ENCODE results near the gene NUB1.

NUB1 gene

DNA sequence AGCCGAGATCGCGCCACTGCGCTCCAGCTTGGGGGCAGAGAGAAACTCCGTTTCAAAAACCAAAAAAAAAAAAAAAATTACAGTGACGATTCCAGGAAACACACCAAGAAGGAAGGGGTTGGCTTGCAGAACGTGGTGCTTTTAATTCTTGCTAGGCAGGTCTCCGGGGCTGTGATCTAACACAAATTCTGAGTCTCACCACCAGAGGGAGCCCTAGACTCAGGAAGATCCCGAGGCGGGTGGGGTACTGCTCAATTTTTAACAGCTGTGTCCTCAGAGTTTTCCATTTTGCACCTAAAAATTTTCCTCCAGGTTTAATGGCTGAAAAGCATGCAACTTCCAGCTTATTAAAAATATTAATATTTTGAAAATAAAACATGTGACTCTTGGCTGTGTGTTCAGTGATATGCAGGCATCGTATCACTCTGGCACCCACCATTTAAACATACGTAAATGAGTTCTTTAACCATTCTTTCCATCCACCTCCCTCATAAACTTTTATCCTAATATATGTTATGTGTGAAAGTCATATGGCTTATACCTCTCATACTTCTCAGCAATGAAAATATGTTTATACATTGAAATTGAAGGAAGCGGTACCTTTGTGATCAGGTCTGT, 26.5 kb upstream of the NUB1 start:
- peak; percentile 26 for DNase-seq

DNA sequence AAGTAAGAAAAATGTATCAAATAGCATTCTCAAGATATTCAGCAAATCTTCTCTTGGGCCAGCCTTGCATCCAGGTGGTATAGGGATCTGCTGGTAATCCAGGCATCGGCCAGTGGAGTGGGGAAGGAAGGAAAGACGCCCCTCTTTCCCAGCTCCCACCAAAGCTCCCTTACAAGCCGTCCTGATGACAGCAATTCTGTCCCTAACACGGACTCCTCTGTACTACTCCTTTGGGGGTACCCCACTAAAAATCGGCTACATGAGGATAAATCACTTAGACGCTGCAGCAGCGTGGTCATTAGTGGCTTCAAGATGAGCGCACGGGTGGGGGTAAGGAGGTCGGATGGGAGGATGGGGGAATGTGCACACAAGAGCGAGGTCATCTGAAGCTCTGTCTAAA, 24.7 kb upstream of the NUB1 start:
- no peak for DNase-seq

DNA sequence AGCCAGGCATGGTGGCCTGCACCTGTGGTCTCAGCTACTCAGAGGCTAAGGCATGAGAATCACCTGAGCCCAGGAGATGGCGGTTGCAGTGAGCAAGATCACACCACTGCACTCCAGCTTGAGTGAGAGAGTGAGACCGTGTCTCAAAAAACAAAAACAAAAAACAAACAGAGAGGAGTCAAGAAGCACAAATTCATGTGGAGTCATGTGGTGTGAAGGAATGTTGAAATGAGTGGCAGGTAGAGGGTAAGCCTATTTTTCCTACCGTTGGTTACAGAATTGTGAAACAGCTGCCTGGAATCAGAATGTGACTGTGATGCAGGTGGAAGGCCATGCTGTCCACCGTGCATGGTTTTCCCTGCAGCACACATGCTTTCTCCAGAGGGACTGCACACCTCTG, 23.7 kb upstream of the NUB1 start:
- no peak for DNase-seq

DNA sequence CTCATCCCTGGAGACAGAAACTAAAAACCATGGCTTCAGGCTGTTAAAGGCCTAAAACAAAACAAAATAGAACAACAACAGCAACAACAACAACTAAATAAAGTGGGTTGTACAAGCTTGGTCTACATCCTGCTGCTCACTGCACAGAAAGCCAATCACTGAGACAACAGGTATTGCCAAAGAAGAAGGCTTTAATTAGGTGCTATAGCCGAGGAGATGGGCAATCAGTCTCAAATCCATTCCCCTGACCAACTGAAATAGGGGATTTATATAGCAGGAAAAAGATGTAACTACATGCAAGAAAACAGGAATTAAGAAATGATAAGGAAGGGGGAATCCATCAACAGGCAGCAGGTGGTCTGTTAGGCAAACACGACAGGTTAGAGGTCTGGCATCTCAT, 22.4 kb upstream of the NUB1 start:
- no peak for DNase-seq

DNA sequence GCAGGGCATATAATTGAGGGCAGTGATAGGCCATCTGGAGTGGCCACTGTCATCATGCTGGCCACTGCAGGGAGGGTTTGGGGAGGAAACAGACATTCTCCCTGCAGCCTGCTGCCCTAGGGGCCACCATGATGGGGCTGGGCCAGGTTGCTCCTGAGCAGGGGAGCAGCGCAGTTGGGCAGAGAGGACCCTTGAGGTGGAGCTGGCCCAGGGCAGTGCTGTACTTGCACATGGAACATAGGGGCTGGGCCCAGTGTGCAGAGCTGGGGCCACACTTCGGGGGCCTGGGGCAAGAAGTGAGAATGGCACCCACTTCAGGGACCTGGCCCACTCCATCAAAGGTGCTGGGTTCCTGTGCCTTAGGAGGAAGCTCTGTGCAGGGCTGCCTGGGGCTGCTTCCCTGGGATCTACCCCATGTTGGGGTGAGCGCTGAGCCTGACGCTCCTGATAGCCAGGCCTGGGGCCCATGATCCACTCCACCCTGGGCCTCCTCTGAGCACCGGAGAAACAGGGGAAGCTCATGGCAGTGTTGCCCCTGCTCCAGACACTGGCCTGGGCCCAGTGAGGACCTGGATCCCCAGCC, 21.3 kb upstream of the NUB1 start:
- no peak for DNase-seq

DNA sequence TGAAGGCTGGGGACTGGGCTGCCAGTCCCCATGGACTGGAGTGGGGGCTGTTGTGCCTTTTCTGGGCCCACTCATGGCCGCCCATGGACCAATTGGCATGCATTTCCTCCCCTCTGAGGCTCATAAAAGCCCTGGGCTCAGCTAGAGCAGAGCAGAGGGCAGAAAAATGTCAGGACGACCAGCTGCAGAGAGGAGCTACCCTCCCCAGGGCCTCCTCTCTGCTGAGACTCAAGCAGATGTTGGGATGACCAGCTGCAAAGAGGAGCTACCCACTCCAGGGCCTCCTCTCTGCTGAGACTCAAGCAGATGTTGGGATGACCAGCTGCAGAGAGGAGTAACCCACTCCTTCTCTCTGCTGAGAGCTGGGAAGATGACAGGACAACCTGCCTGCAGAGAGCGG, 20.3 kb upstream of the NUB1 start:
- DNase-seq = no peak

DNA sequence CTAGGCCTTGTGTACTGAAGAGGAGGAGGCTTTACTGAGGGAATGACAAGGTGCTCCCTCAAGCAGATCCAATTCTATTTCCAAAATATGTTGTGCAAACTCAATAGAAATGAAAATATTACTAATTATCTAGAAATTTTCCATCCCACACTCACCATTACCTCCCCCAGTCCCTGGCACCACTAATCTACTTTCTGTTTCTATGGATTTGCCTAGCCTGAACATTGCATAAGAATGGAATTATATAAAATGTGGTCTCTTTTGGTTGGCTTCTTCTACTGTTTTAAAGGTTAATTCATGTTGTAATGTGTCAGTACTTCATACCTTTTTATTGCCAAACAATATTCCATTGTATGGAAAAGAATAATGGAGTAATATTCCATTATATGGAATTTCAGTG, 18.7 kb upstream of the NUB1 start:
- DNase-seq = no peak

DNA sequence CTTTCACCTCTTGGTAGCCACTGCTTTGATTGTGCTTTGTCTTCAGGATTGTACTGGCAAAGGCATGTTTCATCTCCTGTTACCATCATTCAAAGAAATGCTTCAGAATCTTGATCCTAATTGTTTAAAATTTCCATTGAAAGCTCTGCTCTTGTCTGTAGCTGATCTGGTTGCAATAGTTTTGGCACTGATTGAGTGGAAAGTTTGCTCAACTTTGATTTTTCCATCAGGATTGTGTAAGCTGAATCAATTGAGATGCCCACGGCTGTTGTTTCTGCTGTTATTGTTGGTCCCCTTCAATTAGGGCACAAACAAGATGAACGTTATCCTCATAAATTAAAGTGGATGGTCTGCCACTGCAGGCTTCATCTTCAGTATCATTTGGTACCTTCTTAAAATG, 14.6 kb upstream of the NUB1 start:
- no peak for DNase-seq

DNA sequence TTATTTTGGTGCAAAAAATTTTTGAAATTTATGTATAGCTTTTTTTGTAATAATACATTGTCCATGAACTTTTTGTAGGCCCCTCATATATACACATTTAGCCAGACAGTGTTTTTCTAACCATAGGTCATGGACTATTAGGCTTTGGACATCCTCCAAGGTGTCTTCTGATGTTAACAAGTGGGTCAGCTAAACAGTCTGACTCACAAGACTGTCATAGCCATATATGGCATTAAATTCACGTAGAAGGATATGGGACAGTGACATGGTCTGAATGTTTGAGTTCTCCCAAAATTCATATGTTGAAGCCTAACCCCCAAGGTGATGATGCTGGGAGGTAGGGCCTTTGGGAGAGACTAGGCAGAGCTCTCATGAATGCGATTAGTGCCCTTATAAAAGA, 14.0 kb upstream of the NUB1 start:
- DNase-seq = no peak

DNA sequence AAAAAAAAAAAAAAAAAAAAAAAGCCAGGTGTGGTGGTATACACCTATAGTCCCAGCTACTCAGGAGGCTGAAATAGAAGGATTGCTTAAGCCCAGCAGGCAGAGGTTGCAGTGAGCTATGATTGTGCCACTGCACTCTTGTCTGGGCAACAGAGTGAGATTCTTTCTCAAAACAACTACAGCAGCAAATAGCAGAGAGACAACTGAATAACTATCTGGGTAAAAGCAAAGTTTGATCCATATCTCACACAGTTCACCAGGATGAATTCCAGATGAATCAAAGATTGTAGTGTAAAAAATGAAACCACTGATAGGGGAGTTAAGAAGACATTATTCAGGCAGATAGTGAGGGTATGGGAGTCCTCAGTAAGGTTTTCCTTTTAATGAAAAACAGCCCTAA, 11.4 kb upstream of the NUB1 start:
- DNase-seq = no peak

DNA sequence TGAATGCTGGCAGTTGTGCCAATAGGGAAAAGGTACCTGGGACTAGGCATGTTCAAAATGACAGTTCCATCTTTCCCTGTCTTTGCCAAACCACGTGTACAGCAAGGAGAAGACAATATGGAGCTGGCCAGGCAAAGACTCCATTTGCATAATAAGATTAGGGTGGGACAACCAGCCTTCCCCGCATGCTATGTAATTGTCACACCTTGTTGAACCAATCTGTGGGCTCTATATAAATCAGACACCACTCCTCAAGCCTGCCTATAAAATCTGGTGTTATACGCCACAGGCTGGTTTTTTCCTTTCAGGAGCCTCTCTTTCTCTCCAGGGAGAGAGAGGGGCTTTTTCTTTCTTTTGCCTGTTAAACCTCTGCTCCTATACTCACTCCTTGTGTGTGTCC, 11.0 kb upstream of the NUB1 start:
- DNase-seq = no peak

DNA sequence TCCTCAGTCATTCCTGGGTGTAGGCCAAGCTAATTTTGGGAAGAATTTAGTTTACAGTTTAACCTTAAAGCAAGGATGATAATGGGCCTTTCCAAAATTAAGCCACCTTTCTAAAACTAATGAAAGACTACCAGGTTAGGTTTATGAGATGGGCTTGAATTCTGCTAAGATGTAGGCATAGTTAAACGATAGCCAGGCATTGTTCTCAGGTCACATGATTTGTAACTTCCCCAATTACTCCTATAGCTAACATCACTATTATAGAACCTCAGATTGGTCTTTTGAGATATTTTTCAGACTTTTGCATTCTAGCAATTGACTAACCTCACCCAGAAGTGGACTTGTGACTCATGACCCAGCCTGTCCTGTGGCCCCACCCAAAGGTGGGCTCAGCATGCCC, 7.0 kb upstream of the NUB1 start:
- no peak for DNase-seq

DNA sequence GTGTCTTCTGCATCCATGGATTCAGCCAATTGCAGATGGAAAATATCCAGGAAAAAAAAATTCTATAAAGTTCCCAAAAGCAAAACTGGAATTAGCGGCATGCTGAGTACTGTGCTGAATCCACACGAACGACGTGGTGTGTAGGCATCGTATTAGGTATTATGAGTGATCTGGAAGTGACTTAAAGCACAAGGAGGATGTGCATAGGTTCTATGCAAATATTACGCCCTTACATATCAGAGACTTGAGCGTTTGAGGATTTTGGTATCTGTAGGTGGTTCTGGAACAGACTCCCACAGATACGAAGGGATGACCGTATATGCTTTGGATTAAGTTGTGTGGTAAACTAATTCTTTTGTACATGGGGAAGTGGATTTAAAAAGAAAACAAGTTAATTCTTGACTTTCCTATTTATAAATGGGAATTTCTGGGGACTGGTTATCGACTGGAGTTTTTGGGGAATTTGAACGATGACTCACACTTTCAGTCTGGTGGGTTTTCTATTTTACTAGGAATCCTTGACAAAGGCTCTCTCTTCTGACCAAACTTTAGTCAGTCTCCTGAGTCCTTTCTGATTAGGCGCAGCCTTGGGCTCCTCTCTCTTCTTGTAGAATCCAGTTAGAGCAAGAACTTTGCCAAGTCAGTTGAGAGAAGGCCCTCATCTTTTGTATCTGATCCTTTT, 5.4 kb upstream of the NUB1 start:
- DNase-seq = no peak

DNA sequence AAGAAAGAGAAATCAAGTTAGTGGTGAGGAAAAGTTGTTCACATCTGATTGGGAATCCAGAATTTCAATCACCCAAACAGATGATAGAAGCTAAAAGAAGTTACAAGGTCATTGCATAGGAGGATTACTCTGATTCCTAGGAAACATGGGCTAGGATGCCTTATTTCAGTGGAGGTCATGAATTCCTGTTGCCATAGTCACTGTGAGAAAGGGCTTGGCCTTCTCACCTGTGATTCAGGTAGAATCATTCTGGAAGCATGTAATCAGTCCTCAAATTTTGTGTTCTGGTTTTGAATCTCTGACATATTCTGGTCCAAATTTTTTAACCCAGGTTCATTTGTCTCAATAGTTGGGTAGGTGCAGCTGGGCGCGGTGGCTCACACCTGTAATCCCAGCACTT, 4.3 kb upstream of the NUB1 start:
- no peak for DNase-seq

DNA sequence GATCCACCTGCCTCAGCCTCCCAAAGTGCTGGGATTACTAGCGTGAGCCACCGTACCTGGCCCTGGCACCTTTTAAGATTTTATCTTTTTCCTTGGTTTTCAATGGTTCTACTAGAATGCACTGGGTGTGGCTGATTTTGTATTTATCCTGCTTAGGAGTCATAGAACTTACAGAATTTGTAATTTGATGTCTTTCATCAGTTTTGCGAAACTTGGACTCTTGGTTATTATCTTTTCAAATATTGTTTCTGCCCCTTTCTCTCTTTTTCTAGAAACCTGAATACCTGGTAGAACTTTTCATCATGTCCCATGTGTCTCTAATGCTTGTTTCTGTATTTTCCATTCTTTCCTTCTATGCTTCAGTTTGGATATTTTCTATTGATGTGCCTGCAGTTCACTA, 2.8 kb upstream of the NUB1 start:
- DNase-seq = no peak

DNA sequence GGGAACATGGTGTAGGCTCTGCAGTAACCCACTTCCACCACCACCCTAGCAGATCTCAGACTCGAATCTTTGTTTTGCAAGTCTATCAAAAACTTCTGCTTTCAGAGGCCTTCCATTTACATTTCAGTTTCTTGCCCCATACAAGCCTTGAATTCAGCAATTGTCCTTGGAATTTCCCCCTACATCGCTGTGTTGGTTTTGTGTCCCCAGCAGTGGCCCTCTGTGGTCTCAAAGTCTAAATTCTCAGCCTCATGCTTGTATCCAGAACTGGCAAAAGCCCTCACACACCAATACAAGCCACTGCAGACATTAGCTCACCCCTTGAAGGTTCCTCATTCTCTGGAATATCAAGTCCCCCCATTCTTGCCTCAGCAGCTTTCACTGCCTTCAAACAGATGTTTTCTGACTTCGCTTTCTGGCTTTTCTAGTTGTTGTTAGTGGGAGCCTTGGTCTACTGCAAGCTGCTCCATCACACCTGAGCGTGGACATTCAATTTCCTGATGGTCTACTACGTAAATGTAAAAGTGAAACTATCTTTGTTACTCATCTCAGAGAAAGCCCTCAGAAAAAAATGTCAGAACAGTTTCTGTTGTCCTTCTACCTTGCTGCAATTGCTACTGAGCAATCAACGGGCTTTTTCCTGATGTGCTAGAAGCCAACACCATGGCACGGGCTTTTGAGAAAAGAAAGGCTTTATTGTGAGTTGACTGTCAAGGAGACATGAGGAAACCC, 1.8 kb upstream of the NUB1 start:
- DNase-seq = no peak

DNA sequence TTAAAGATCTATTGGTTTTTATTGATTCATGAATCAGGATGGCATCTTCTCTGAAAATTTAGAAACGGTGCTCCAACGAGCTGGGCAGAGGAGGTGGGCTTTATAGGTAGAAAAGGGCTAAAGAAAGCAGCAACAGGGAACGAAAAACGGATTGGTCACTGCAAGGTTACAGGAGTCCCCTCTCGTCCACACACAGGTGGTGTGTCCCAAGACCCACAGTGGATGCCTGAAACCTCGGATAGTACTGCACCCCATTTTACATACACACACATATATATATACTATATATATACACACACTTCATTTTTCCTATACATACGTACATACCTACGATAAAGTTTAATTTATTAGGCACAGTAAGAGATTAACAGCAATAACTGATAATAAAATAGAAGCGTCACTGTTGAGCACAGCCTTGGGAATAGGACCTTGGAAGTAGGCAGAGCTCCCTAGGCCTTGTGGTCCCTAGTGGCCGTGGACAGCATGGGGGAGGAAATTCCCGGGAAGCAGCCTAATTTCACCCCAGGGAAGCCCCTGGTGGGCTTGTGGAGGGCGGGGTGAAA, 737 bp upstream of the NUB1 start:
- DNase-seq = no peak

DNA sequence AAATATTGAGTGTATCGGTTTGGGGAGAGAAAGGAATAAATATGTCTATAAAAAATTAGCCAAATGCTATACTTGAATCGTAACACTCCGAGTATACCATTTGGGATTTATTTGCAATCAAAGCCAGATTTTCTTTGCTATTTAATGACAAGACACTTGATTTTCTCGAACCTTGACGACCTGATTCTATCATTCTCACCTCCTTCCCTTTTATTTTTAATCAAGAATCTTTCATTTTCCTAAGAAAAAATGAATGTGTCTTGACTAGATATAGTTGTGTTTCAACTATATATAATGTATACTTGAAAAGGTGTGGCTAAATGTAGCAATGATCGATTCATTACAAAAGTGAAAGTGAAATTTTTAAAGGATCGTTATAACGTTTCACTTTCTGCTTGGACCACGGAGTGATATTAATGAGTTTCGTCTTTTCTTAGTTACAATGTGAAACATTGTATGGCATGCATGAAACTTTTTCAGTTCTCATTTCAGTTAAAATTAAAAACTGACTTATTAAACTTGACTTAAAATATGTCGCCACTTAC, 562 bp downstream of the NUB1 start:
- DNase-seq = no peak

DNA sequence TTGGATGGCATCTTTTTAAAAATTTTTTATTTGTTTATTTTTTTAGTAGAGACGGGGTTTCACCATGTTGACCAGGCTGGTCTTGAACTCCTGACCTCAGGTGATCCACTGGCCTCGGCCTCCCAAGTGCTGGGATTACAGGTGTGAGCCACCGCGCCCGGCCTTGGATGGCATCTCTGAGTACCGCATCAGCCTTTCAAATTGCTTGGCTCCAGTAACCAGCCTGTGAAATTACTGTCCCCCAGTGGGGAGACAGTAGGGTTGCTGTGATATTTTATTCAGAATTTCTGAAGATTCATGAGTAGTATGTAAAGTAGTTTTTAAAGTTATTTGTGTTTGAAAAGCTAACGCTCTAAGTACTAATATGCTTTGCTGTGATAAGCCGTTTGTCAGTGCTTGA, 1.2 kb downstream of the NUB1 start:
- DNase-seq = no peak

DNA sequence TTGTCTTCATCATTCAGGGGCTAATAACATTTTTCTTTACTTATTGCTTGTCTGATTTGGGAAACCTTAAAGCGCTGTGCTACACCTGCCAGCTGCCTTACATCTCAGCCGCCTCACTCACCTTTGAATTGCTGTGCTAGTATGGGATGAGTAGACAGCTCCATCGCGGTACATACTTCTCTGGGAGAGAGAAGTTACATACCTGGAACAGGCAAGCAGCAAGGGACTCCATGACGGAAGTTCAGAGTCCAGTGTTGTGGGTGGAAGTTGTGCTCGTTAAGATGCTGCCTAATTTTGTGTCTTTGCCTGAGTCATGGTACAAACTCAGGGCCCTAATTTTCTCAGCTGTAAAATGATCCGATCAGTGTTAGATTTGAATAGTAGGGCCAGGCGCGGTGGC, 1.9 kb downstream of the NUB1 start:
- no peak for DNase-seq

DNA sequence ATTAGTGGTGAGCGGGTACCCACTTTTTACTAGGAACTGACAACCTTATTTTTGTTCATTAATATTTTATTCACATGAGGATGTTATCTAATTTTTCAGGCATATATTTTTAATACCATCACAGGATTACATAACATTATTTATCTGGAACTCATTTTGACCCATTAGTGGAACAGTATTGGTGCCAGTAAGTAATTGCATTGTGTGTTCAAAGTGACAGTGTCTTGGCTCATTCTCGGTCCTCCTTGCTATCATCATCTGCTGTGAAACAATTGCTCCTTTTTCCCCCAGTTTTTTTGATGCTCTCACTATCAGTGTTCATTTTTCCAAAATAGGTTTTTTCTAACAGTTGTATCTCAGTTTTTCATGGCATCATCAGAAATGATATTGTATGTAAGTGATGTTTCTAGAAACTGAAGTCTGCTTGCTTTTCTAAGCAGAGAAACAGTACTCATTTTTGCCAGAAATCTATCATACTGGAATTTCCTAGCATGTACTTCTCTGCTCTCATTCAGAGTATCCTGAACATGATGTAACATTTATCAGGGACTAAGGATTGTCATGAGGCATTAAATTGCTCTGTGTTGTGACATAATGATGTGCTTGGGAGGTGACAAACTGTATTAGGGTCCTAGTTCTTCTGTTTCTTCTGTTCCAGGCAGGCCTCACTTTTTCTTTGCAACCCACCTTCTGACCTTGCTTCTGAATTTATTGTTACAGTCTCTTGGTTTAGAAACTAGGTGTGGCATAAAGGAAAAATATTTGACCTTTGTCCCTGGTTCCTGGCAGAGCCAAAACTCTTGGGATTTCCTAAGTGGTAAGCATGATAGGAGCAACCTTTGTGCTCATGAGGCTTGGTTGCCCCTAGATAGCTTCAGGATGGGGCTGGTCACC, 4.2 kb downstream of the NUB1 start:
- no peak for DNase-seq

DNA sequence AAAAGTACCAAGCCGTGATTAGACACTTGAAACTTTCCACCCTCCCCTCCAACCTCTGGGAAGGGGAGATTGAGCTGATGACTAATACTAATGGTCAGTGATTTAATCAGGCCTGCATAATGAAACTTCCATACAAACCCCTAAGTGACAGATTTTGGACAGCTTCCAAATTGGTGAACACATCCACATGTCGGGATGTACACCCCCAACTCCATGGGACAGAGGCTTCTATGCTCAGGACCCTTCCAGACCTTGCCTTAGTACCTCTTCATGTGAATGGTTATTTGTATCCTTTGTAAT, 4.8 kb downstream of the NUB1 start:
- DNase-seq = no peak

DNA sequence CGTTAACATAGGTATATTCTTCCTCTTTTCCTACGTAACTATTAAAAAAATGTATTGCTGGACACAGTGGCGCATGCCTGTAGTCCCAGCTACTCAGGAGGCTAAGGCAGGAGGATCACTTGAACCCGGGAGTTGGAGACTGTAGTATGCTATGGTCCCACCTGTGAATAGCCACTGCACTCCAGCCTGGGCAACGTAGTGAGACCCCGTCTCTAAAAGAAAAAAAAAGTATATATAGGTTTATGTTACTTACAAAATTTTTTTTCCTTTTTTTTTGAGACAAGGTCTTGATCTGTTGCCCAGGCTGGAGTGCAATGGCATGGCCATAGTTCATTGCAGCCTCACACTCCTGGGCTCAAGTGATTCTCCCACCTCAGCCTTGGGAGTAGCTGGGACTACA, 5.6 kb downstream of the NUB1 start:
- DNase-seq = no peak

Measured in GOT3 (cell line).